Spinal cord (tissue), 10 donors: ENCODE measurements around the gene GCK. TPM values are rescaled to one million over a fixed set of nuclear protein-coding genes. Genes with fewer than 3 reads are reported as not detected.

Source experiments
- DNase-seq, 6 donors: peaks; one replicate each; pipeline versions ENCODE4 v3.0.0 to v3.0.0-alpha.2; 2013 to 2015; ENCODE audit warnings: low spot score in 6 of 6, low read depth in 4 of 6
- H3K27ac ChIP-seq: one replicate; pipeline ENCODE4 v1.5.1; 2013; ENCODE audit warnings: low read depth, low read length, control low read depth
- H3K27me3 ChIP-seq: one replicate; pipeline ENCODE4 v1.6.1; 2013; ENCODE audit warnings: low read length; ENCODE audit not compliant: control insufficient read depth, insufficient read depth
- H3K36me3 ChIP-seq: one replicate; pipeline ENCODE4 v1.6.1; 2013; ENCODE audit warnings: low read length; ENCODE audit not compliant: control insufficient read depth, insufficient read depth
- H3K4me1 ChIP-seq: one replicate; pipeline ENCODE4 v1.6.1; 2013; ENCODE audit warnings: low read length; ENCODE audit not compliant: control insufficient read depth, insufficient read depth
- H3K4me3 ChIP-seq: one replicate; pipeline ENCODE4 v1.5.1; 2013; ENCODE audit warnings: low read depth, low read length, control low read depth
- H3K9me3 ChIP-seq: one replicate; pipeline ENCODE4 v1.6.1; 2013; ENCODE audit warnings: low read length; ENCODE audit not compliant: control insufficient read depth, insufficient read depth
- WGBS: methylation state at CpG from one replicate; pipeline ENCODE4 v1.1.5; 2013; ENCODE audit warnings: missing lambda C conversion rate; ENCODE audit not compliant: insufficient coverage; 5-methylcytosine and 5-hydroxymethylcytosine counted together
- polyA plus RNA-seq, 2 donors: library from polyadenylated mRNA; unstranded; fragments of 120-200 nt; gene quantifications; one replicate each; pipeline ENCODE4 v1.2.1, GENCODE V29; 2013; ENCODE audit not compliant: insufficient read length in 2 of 2
- total RNA-seq, 2 donors: library from RNA; depleted of rRNA in 1 of 2; stranded (reverse); fragments of 120-200 nt in 1 of 2; fragments of >200 nt in 1 of 2; gene quantifications; one replicate each; pipeline versions ENCODE4 v1.2.3 to v1.2.4, GENCODE V29; 2013 to 2014
- donor health status: healthy.

GCK gene
- total and polyA plus RNA-seq, 4 donors, result 4.8 to 14.0 (median 9.5) TPM

DNA sequence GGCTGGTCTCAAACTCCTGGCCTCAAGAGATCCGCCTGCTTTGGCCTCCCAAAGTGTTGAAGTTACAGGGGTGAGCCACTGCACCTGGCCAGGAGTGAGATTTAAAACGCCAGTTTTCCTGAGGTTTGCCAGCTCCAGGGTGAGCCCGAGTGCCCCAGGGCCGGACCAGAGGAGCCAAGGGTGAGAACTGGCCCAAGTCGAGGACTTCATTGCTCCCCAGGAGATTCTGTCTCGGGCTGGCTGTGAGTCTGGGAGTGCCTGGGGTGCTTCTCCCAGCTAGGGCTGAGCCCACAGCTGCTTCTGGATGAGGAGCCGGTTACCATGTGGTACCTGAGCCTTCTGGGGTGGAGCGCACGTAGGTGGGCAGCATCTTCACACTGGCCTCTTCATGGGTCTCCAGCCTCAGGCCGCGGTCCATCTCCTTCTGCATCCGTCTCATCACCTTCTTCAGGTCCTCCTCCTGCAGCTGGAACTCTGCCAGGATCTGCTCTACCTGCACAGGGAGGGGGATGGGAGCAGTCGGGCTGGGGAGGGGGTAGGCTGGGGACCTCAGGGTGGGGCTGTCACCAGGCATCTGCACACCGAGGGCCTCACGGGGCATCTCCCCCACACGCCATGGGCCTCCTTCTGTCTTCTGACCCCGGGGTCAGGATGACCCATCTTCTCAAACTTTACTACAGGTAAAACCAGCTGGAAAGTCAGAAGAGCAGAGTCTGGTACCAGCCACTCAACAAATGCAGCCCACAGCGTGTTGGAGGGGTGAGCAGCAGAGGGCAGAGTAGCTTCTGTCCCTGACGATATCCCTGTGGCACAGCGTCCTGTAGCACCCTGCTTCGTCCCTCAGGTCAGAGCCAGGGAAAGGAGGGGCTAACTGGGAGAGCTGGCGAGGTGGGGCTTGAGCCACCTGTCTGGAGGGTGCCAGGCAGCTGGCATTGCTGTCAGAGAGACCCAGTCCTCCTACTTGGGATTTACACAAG, 36.0 kb downstream of the GCK start:
- Histone ChIP-seq H3K36me3 (peaks cover 5% of the 10 kb centered on the region), H3K4me3 (no peak overlapping the region), H3K27ac (no peak overlapping the region), H3K4me1 (peaks cover 6% of the 10 kb centered on the region), H3K27me3 (no peaks in the 10 kb centered on the region), H3K9me3 (no peaks in the 10 kb centered on the region)
- no peak for DNase-seq
- 78% methylated on average over 18 of the region's 22 CpGs for WGBS

DNA sequence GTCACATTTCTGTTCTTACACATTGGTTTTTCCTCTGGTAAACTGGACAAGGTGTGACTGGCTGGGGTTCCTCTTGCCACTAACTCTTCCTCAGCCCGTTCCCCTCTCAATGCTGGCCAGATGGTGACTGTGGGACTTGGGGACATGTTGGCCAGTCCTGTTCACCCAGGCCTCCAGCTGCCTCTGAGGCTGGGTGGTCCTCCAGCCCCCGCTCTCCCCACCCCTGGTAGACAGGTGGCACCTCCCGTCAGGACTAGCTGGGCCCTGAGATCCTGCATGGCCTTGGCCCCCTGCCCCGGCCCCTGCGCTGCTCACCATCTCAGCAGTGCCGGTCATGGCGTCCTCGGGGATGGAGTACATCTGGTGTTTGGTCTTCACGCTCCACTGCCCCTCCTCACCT, 37.3 kb downstream of the GCK start:
- Histone ChIP-seq H3K9me3 (no peaks in the 10 kb centered on the region), H3K27me3 (no peaks in the 10 kb centered on the region), H3K4me3 (no peak overlapping the region), H3K4me1 (peaks cover 8% of the 10 kb centered on the region), H3K36me3 (peaks cover 5% of the 10 kb centered on the region), H3K27ac (no peak overlapping the region)
- WGBS, result 89% methylated on average over 8 of the region's 9 CpGs
- DNase-seq, result no peak

DNA sequence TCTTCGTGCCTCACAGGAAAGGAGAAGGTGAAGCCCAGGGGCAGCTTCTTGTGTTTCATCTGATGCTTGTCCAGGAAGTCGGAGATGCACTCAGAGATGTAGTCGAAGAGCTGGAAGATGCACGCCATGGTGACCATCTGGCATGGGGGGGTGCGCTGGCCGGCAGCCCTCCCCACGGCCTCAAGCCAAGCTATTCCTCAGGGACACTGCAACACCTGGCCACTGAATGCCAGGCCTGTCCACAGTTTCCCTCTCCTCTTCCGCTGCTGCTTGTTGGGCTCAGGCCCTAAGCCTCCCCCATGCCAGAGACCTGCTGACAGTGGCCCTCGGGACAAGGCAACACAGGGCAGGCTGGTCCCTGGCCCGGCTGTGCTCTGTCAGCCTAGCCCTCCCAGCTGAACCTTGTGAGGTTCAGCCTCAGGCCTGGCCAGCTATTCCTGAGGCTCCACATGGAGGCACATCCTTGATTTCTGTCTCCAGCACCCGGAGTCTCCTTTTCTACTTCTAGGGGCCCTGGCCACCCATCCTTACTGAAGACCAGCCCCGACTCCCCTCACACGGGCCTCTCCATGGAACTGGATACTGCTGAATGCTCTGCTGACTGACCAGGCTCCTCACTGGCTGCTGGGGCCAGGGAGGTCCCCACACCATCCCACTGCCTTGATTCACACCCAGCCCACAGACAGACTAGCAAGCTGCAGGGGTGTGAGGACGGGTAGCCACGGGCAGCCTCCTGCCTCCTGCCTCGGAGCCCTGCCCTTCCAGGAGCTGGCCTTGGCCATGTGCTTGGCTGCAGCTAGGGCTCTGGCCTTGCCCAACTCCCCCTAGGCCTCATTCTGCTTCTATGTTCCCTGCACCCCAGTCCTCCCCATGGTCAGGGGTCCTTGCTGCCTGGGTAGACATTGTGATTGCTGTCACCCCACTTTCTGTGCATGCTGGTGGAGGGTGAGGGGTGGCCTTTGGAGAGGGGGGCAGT, 38.0 kb downstream of the GCK start:
- DNase-seq, result no peak
- no peaks in the 10 kb centered on the region for H3K9me3 ChIP-seq
- peaks cover 14% of the 10 kb centered on the region for H3K4me1 ChIP-seq
- peaks cover 5% of the 10 kb centered on the region for H3K36me3 ChIP-seq
- no peak overlapping the region for H3K27ac ChIP-seq
- no peaks in the 10 kb centered on the region for H3K27me3 ChIP-seq
- 81% methylated on average over 16 of the region's 16 CpGs for WGBS
- H3K4me3 ChIP-seq, result no peak overlapping the region

DNA sequence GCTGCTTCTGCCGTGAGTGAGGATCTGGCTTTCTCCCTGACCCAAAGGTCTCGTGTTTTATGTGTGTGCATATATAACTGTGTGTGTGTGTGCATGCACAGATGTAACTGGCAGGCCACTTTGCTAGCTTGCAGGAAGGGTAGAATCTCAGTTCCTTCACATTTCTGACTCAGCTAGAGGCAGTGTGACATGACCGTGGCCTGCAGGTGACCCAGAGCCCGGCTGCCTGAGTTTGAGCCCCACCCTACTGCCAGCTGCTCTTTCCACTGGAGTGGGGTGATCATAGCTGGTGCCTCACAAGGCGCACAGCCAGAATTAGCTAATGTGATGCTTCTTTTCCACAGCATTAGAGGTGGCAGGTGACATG, 38.8 kb downstream of the GCK start:
- no peak overlapping the region for H3K27ac ChIP-seq
- DNase-seq, result no peak
- no peaks in the 10 kb centered on the region for H3K9me3 ChIP-seq
- H3K36me3 ChIP-seq, result peaks cover 5% of the 10 kb centered on the region
- peaks cover 21% of the 10 kb centered on the region for H3K4me1 ChIP-seq
- 73% methylated on average over 5 of the region's 5 CpGs for WGBS
- peaks cover 3% of the 10 kb centered on the region for H3K27me3 ChIP-seq
- H3K4me3 ChIP-seq, result no peak overlapping the region

DNA sequence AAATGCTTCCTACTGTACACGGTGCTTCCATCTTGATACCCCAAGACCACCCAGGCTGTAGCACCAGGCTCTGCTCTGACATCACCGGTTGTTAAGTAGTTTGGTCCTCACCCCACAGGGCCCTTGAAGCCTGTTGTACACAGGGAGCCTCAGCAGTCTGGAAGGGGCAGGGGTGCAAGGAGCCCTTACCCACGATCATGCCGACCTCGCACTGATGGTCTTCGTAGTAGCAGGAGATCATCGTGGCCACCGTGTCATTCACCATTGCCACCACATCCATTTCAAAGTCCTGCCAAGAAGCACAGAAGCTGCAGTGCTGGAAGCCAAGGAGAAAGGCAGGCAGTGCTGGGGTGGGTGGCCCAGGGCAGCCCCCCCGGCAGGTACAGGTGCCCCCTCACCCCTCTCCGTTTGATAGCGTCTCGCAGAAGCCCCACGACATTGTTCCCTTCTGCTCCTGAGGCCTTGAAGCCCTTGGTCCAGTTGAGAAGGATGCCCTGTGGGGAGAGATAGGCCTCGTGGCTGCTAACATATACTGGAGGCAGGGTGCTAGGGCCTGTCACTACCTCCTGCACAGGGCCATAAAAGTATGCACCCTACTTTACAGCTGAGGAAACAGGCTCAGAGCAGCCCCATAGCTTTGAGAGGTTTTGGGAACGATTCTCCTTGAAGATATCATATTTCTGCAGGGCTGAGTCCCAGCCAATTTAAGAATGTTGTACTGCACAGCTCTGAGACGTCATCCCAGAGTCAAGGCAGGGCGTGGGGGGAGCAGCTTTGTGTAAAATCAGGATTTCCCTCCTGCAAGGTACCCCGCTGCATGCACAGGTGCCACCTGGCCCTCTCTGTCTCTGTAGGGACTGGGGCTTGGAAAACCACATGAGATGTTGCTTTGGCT, 39.4 kb downstream of the GCK start:
- DNase-seq, result peak in 1 of 6 donors; percentile 20
- Histone ChIP-seq H3K4me3 (no peak overlapping the region), H3K27me3 (peaks cover 10% of the 10 kb centered on the region), H3K9me3 (no peaks in the 10 kb centered on the region), H3K27ac (no peak overlapping the region), H3K36me3 (peaks cover 7% of the 10 kb centered on the region), H3K4me1 (peaks cover 27% of the 10 kb centered on the region)
- WGBS, result 90% methylated on average over 12 of the region's 18 CpGs

DNA sequence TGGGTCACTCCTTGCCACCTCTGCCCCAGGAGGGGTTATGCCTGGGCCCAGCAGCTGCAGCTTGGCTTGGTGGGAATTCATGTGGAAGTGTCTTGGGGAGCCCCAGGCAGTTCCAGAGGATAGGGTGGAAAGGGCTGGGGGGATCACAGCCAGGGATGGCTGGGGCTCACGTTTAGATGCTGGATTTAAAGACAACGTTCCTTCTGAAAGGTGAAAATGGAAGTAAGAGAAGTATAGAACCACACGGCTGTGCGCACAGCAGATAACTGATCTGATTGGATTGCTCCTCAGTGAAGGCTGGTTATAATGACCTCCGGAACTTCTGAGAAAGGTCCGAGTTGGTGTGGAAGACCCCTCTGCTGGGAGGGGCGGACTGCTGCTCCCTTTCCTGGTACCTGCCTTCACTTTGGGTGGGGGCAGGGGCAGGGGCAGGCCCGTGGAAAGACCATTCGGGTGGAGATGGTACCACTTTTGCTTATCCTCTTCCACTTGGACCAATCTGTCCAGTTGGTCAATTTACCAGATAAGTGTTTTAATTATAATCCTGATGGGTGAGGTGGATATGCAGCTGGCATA, 40.2 kb downstream of the GCK start:
- peaks cover 13% of the 10 kb centered on the region for H3K27me3 ChIP-seq
- no peak for DNase-seq
- peaks cover 35% of the 10 kb centered on the region for H3K4me1 ChIP-seq
- H3K9me3 ChIP-seq, result no peaks in the 10 kb centered on the region
- WGBS, result 88% methylated on average over 7 of the region's 9 CpGs
- H3K4me3 ChIP-seq, result no peak overlapping the region
- H3K27ac ChIP-seq, result no peak overlapping the region
- H3K36me3 ChIP-seq, result peaks cover 11% of the 10 kb centered on the region

DNA sequence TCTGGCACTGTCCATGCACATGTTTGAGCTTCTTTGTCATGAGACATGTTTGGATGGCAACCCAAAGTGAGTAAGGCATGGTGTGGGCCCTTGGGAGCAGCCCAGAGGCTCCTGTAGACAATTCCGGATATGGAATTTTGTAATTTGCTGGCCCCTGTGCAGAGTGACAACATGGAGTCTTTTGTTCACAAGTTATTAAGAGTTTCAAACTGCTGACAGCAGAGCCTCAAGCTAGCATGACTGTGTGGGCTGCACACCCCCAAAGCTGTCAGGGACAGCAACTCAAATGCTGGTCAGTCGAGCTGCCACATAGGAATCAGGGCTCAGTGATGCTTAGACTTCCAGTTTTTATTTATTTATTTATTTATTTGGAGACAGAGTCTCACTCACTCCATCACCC, 41.1 kb downstream of the GCK start:
- Histone ChIP-seq H3K27ac (no peak overlapping the region), H3K4me3 (no peak overlapping the region), H3K36me3 (peaks cover 11% of the 10 kb centered on the region), H3K4me1 (peaks cover 37% of the 10 kb centered on the region), H3K27me3 (peaks cover 13% of the 10 kb centered on the region), H3K9me3 (no peaks in the 10 kb centered on the region)
- WGBS, result 78% methylated on average over 1 of the region's 2 CpGs
- no peak for DNase-seq

DNA sequence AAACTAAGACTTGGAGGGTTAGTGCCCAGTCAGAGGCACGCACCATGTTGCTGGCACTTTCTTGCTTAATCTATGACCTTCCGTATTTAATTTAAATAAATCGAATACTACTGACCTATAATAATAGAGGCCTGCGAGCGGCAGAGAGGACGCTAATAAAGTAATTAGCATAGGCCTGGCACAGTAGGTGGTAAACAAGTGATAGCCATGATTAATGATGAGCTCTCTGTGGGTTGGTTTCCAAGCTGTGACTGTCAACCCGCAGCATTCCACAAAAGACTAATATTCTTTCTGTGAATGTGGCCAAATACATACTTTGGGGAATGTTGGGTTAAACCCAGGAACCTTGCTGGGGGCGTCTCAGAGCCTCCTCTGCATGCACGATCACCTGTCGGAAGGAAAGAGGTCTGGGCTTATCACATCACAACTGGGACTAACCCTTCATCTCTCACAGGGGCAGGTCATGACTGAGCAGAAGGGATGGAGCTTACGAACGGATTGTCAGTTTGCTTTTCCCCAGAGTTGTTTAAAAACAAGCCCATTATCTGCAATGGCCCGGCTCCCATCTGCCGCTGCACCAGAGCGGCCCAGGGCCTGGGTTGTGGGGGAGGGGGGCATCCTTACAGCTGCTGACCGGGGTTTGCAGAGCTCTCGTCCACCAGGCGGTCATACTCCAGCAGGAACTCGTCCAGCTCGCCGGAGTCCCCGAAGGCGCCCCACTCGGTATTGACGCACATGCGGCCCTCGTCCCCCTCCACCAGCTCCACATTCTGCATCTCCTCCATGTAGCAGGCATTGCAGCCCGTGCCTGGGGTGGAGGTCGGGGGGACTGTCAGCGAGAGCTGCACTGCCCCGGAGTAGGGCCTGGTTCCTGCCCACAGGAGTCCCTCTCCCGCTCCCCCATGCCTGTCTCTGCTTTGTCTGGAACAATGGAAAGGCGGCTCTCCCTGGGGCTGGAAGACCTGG, 41.9 kb downstream of the GCK start:
- DNase-seq, result peak in 2 of 6 donors; percentile 23 to 70
- Histone ChIP-seq H3K27me3 (peaks cover 13% of the 10 kb centered on the region), H3K9me3 (no peaks in the 10 kb centered on the region), H3K27ac (no peak overlapping the region), H3K36me3 (peaks cover 11% of the 10 kb centered on the region), H3K4me1 (peaks cover 37% of the 10 kb centered on the region), H3K4me3 (no peak overlapping the region)
- WGBS, result 37% methylated on average over 19 of the region's 33 CpGs
